Fibroblast of skin of scalp (primary cell): ENCODE results near the gene IL17RE.
A peak's percentile ranks its signal among the peaks of the same experiment; 100 is the strongest.
"Not testable (repeated sequence)": the region's sequence is repeated elsewhere in the genome, so short reads cannot be mapped to it uniquely, and the experiment has no call there.

Experiments
- DNase-seq: peaks from one replicate; pipeline ENCODE4 v3.0.0-alpha.2; 2013

The IL17RE gene

GRCh38 chr3:9935966-9936510 lies 33.4 kb downstream of the IL17RE start:
- no peak for DNase-seq

- DNase-seq, result no peak
Observed at GRCh38 chr3:9937486-9938238, 35.0 kb downstream of the IL17RE start.

GRCh38 chr3:9938966-9939365 lies 36.3 kb downstream of the IL17RE start:
- DNase-seq, result no peak

GRCh38 chr3:9939906-9940305 lies 37.3 kb downstream of the IL17RE start:
- DNase-seq, result not testable (repeated sequence)

GRCh38 chr3:9940746-9941145 lies 38.1 kb downstream of the IL17RE start:
- DNase-seq, result no peak

- no peak for DNase-seq
Observed at GRCh38 chr3:9942164-9942563, 39.5 kb downstream of the IL17RE start.

GRCh38 chr3:9942934-9943690 lies 40.5 kb downstream of the IL17RE start:
- DNase-seq, result no peak

GRCh38 chr3:9944271-9944670 lies 41.6 kb downstream of the IL17RE start:
- DNase-seq, result no peak

GRCh38 chr3:9945358-9945757 lies 42.7 kb downstream of the IL17RE start:
- no peak for DNase-seq

- peak; percentile 91 for DNase-seq
Observed at GRCh38 chr3:9946112-9947024, 43.7 kb downstream of the IL17RE start.

- peak; percentile 77 for DNase-seq
Observed at GRCh38 chr3:9947025-9947995, 44.7 kb downstream of the IL17RE start.

GRCh38 chr3:9948586-9948985 lies 45.9 kb downstream of the IL17RE start:
- DNase-seq, result no peak

- DNase-seq, result no peak
Observed at GRCh38 chr3:9949115-9949514, 46.5 kb downstream of the IL17RE start.

- no peak for DNase-seq
Observed at GRCh38 chr3:9949626-9950025, 47.0 kb downstream of the IL17RE start.

GRCh38 chr3:9951126-9951525 lies 48.5 kb downstream of the IL17RE start:
- DNase-seq, result no peak

- no peak for DNase-seq
Observed at GRCh38 chr3:9951598-9951961, 48.9 kb downstream of the IL17RE start.

- DNase-seq, result no peak
Observed at GRCh38 chr3:9951962-9952805, 49.5 kb downstream of the IL17RE start, which contains the start of gene PRRT3. Gene PRRT3, minus strand, starts transcription at chr3:9952408. Its CDS starts 2,293 bp downstream, at chr3:9950115.

GRCh38 chr3:9955067-9955502 lies 52.4 kb downstream of the IL17RE start:
- no peak for DNase-seq

- no peak for DNase-seq
Observed at GRCh38 chr3:9955611-9956352, 53.1 kb downstream of the IL17RE start.

GRCh38 chr3:9957214-9957613 lies 54.6 kb downstream of the IL17RE start:
- DNase-seq, result peak; percentile 20
